Measurements from ENCODE around the gene AMIGO3. TPM values are rescaled to one million over a fixed set of nuclear protein-coding genes. Genes with fewer than 3 reads are reported as not detected.
A peak's percentile ranks its signal among the peaks of the same experiment; 100 is the strongest.

Gene AMIGO3
- total RNA-seq, 4 donors from 2014 or later, result 1.3 to 2.2 TPM; not detected in 2

DNA sequence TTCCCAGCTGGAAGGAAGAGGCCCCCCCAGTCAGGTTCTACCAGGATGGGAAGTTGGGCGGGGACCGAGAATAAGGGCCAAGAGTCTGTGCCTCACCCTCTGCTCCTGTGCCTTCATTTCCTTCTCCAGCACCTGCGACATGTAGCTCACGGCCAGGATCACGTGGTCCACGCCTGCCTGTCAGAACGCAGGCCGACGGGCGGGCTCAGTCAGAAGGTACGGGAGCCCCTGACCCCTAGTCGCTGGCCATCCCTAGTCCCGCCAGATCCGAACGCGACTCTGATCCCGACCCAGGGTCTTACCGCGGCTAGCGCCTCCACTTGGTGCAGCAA lies 3.8 kb upstream of the AMIGO3 start:
- no peaks in the 10 kb centered on the region for H3K27me3 ChIP-seq
- no peak for TF ChIP-seq POLR2A (IDR thresholded peaks at IDR 0.05)
- TF ChIP-seq, protein P1, sequence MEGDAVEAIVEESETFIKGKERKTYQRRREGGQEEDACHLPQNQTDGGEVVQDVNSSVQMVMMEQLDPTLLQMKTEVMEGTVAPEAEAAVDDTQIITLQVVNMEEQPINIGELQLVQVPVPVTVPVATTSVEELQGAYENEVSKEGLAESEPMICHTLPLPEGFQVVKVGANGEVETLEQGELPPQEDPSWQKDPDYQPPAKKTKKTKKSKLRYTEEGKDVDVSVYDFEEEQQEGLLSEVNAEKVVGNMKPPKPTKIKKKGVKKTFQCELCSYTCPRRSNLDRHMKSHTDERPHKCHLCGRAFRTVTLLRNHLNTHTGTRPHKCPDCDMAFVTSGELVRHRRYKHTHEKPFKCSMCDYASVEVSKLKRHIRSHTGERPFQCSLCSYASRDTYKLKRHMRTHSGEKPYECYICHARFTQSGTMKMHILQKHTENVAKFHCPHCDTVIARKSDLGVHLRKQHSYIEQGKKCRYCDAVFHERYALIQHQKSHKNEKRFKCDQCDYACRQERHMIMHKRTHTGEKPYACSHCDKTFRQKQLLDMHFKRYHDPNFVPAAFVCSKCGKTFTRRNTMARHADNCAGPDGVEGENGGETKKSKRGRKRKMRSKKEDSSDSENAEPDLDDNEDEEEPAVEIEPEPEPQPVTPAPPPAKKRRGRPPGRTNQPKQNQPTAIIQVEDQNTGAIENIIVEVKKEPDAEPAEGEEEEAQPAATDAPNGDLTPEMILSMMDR (IDR thresholded peaks at IDR 0.05), result peak in 1 of 6 experiments; percentile 2
- H3K4me1 ChIP-seq, result peaks cover 31 to 74% (median 33%) of the 10 kb centered on the region in 3 donors
- H3K9me3 ChIP-seq, result no peaks in the 10 kb centered on the region
- peak overlapping the region; percentile 87 to 100 (median 99) for H3K27ac ChIP-seq
- 0% methylated on average over 3 to 8 of the region's 20 CpGs for whole genome bisulfite sequencing, 2 donors
- H3K36me3 ChIP-seq, result peaks cover 11 to 59% (median 18%) of the 10 kb centered on the region in 3 donors
- DNase-seq, result no peak
- H3K4me3 ChIP-seq, result peak overlapping the region; percentile 57 to 100 (median 98)
- intact Hi-C loops (cut with DNase I), result no loop called here

DNA sequence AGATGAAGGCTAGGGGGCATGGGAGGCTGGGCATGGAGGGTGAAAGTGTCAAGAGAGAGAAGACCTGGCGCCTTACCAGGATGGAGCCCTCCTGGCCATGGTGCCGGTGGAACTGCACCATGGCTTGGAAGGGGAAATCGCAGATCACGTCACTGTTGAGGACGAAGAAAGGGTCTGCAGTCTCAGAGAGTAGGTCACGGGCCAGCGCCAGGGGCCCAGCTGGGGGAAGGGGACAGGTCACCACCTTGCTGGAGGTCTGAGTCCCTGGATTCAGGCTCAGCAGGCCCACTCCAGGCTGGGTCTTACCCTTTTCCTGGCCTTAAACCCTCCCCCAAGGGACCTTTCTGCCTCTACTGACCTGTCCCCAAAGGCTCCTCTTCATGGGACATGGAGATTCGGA lies 3.4 kb upstream of the AMIGO3 start:
- intact Hi-C loops (cut with DNase I), result no loop called here
- H3K27me3 ChIP-seq, result no peaks in the 10 kb centered on the region
- H3K9me3 ChIP-seq, result no peaks in the 10 kb centered on the region
- peaks cover 11 to 56% (median 16%) of the 10 kb centered on the region in 3 donors for H3K36me3 ChIP-seq
- H3K4me1 ChIP-seq, result peaks cover 33 to 78% (median 34%) of the 10 kb centered on the region in 3 donors
- H3K4me3 ChIP-seq, result peak overlapping the region; percentile 57 to 100 (median 98)
- H3K27ac ChIP-seq, result peak overlapping the region; percentile 87 to 100 (median 99)
- 59 to 67% methylated on average over 4 to 7 of the region's 8 CpGs for WGBS, 2 donors
- DNase-seq, result no peak
- TF ChIP-seq, protein P1 (IDR thresholded peaks at IDR 0.05), result no peak
- no peak for TF ChIP-seq POLR2A (IDR thresholded peaks at IDR 0.05)

DNA sequence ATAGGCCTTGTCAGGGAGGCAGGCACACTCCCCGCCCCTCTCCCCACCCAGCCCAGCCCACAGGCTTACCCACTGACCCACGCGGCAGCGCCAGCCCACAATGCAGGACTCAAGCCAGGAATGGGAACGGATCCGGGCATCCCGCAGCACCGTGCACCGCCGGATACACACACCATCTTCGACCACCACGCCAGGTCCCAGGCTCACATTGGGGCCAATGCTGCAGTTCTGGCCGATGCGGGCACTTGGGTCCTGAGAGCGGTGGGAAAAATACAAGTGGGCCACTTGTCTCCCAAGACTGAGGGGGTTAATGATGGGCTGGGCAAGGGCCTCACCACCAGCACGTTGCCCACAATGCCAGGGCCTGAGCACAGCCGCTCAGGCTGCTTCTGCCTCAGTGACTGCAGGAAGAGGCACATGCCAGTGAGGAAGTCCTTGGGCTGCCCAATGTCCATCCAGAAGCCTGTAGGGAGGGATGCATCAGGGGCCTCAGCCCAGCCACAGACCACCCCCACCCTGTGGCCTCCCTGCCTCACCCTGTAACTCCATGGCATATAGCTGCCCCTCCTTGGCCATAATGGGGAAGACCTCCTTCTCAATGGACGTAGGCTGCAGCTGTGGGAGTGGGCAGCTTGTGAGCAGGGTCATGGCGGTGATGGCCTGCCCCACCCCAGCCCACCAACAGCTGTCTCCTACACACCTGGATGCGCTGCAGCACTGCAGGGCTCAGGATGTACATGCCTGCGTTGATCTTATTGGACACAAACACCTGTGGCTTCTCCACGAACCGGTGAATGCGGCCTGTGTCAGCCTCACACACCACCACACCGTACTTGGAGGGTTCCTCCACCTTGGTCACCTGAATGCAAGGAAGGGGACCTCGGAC lies 2.7 kb upstream of the AMIGO3 start:
- intact Hi-C loops (cut with DNase I), result no loop called here
- DNase-seq, result no peak
- Histone ChIP-seq H3K36me3 (peaks cover 4 to 50% (median 9%) of the 10 kb centered on the region in 3 donors), H3K9me3 (no peaks in the 10 kb centered on the region), H3K4me3 (peak overlapping the region in 3 of 4 donors; percentile 98 to 100 (median 99)), H3K27me3 (no peaks in the 10 kb centered on the region), H3K4me1 (peaks cover 33 to 84% (median 34%) of the 10 kb centered on the region in 3 donors), H3K27ac (peak overlapping the region in 3 of 4 donors; percentile 99 to 100 (median 99))
- 44 to 87% methylated on average over 4 to 6 of the region's 26 CpGs for WGBS, 2 donors
- no peak for TF ChIP-seq POLR2A (IDR thresholded peaks at IDR 0.05)
- TF ChIP-seq, protein P1 (IDR thresholded peaks at IDR 0.05), result no peak

DNA sequence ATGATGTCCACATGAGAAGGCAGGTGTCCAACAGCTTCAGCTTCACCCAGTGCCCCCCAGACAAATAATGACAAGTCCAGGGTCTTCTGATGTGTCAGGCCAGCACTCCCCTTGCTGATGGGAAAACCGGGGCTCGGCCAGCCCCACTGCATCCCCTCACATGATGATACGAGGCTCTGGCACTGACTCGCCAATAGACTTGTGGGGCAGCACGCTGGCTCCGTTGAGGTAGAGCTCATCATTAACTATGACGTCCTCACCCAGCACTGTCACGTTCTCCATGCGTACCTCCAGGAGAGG lies 2.1 kb upstream of the AMIGO3 start:
- no peak for DNase-seq

More for the DNA sequence above, 2.1 kb upstream of the AMIGO3 start:
- Histone ChIP-seq H3K4me1 (peaks cover 33 to 81% (median 34%) of the 10 kb centered on the region in 3 donors), H3K27ac (no peak overlapping the region), H3K4me3 (no peak overlapping the region), H3K9me3 (no peaks in the 10 kb centered on the region), H3K27me3 (no peaks in the 10 kb centered on the region), H3K36me3 (peaks cover 0 to 50% (median 9%) of the 10 kb centered on the region in 3 donors)
- no CpG with 5 or more reads among the region's 9 CpGs for WGBS, 2 donors
- intact Hi-C loops (cut with DNase I), result no loop called here
- TF ChIP-seq, protein P1 (IDR thresholded peaks at IDR 0.05), result no peak
- no peak for TF ChIP-seq POLR2A (IDR thresholded peaks at IDR 0.05)
